ENCODE measurements around the gene UBE3B.

- TF ChIP-seq POLR2AphosphoS5 (IDR thresholded peaks at IDR 0.05): no peak
- TF ChIP-seq CTCF (IDR thresholded peaks at IDR 0.05): no peak
- TF ChIP-seq POLR2A (IDR thresholded peaks at IDR 0.05): no peak
Measured at GRCh38 chr12:109579639-109580038, 102.2 kb downstream of the UBE3B start.
